GM23248 (cell line): ENCODE results near the gene TMEM165. TPM values are rescaled to one million over a fixed set of nuclear protein-coding genes. Genes with fewer than 3 reads are reported as not detected.

ENCODE experiments used
- DNase-seq: peaks from one replicate; pipeline ENCODE4 v3.0.0-alpha.2; 2015
- H2AFZ ChIP-seq: fragments of 200-600 bp; sonication (generic); 2 replicates; pipeline ENCODE4 v1.6.1; 2016; ENCODE audit warnings: antibody characterized with exemption
- H3F3A ChIP-seq: fragments of 200-600 bp; sonication (generic); 2 replicates; pipeline ENCODE4 v1.6.1; 2016; ENCODE audit warnings: mild to moderate bottlenecking, antibody characterized with exemption, mixed run types; ENCODE audit not compliant: insufficient read depth
- H3K27ac ChIP-seq: fragments of 200-600 bp; sonication (generic); 2 replicates; pipeline ENCODE4 v1.5.1; 2016; ENCODE audit warnings: mild to moderate bottlenecking
- H3K27me3 ChIP-seq: fragments of 200-600 bp; sonication (generic); replicated peaks from 2 replicates; pipeline ENCODE4 v1.6.1; 2016; ENCODE audit warnings: mild to moderate bottlenecking; ENCODE audit not compliant: insufficient read depth
- H3K36me3 ChIP-seq: fragments of 200-600 bp; sonication (generic); 2 replicates; pipeline ENCODE4 v1.6.1; 2016; ENCODE audit warnings: low read depth, mild to moderate bottlenecking
- H3K4me1 ChIP-seq: fragments of 200-600 bp; sonication (generic); 2 replicates; pipeline ENCODE4 v1.6.1; 2016; ENCODE audit warnings: mild to moderate bottlenecking; ENCODE audit not compliant: insufficient read depth
- H3K4me2 ChIP-seq: fragments of 200-600 bp; sonication (generic); one replicate; pipeline ENCODE4 v1.6.1; 2016; ENCODE audit warnings: mild to moderate bottlenecking; ENCODE audit not compliant: unreplicated experiment
- H3K4me3 ChIP-seq: fragments of 200-600 bp; sonication (generic); 2 replicates; pipeline ENCODE4 v1.5.1; 2016; ENCODE audit warnings: mild to moderate bottlenecking
- H3K79me2 ChIP-seq: fragments of 200-600 bp; sonication (generic); 2 replicates; pipeline ENCODE4 v1.6.1; 2016; ENCODE audit warnings: mild to moderate bottlenecking; ENCODE audit not compliant: insufficient read depth
- H3K9ac ChIP-seq: fragments of 200-600 bp; sonication (generic); 2 replicates; pipeline ENCODE4 v1.6.1; 2016; ENCODE audit warnings: mild to moderate bottlenecking
- H3K9me2 ChIP-seq: fragments of 200-600 bp; sonication (generic); 2 replicates; pipeline ENCODE4 v1.6.1; 2016; ENCODE audit warnings: mixed run types, mild to moderate bottlenecking, moderate library complexity; ENCODE audit not compliant: insufficient read depth
- H3K9me3 ChIP-seq: fragments of 200-600 bp; sonication (generic); one replicate; pipeline ENCODE4 v1.6.1; 2017; ENCODE audit warnings: low read depth
- H4K20me1 ChIP-seq: fragments of 200-600 bp; sonication (generic); 2 replicates; pipeline ENCODE4 v1.6.0; 2016; ENCODE audit not compliant: insufficient read depth
- EZH2 ChIP-seq: fragments of 200-600 bp; sonication (generic); IDR thresholded peaks from 2 replicates; pipeline ENCODE4 v1.6.1; 2018; ENCODE audit warnings: antibody characterized with exemption, mild to moderate bottlenecking; ENCODE audit not compliant: insufficient read depth, poor library complexity, severe bottlenecking
- EZH2phosphoT487 ChIP-seq: fragments of 200-600 bp; sonication (generic); IDR thresholded peaks from 2 replicates; pipeline ENCODE4 v1.6.1; 2018; ENCODE audit warnings: antibody characterized with exemption, moderate library complexity, mild to moderate bottlenecking, low read depth; ENCODE audit not compliant: insufficient read depth
- WGBS, 2 experiments: methylation state at CpG; one replicate each; pipeline ENCODE4 v1.1.6; 2015 to 2017; ENCODE audit warnings: low lambda C conversion rate in 2 of 2, low coverage in 1 of 2; ENCODE audit errors: missing lambda C conversion rate in 2 of 2; 5-methylcytosine and 5-hydroxymethylcytosine counted together
- in situ Hi-C: fragments of 300-500 bp; cut with MboI; formaldehyde crosslinking; loops from 2 replicates; pipeline ENCODE4 v1.15.0; 2020
- polyA plus RNA-seq: library from polyadenylated mRNA; unstranded; fragments of >200 nt; fragmentation: Nextera tagmentation; extraction: Ambion mirVana; gene quantifications from 2 replicates; pipeline ENCODE4 v1.2.1, GENCODE V29; 2016
- total RNA-seq: library from RNA; depleted of rRNA; stranded (reverse); fragments of >200 nt; shearing (Covaris generic); gene quantifications from 2 replicates; pipeline ENCODE4 v1.2.3, GENCODE V29; 2014

TMEM165 gene
- total and polyA plus RNA-seq, 2 experiments from 2014 or later, result 188 to 217 TPM

GRCh38 chr4:55399581-55399980 is 3.8 kb downstream of the TMEM165 start:
- H3K4me1 ChIP-seq, result peaks cover 18% of the 10 kb centered on the region
- H2AFZ ChIP-seq, result no peak overlapping the region
- peak overlapping the region; percentile 89 for H3K4me3 ChIP-seq
- H4K20me1 ChIP-seq, result peaks cover 22% of the 10 kb centered on the region
- WGBS, 2 experiments, result 45 to 48% methylated on average over 1 of the region's 1 CpG
- H3K9me3 ChIP-seq, result no peaks in the 10 kb centered on the region
- peak overlapping the region; percentile 84 for H3K27ac ChIP-seq
- H3K9me2 ChIP-seq, result no peaks in the 10 kb centered on the region
- H3K27me3 ChIP-seq, result no peaks in the 10 kb centered on the region
- H3K79me2 ChIP-seq, result peaks cover 83% of the 10 kb centered on the region
- DNase-seq, result peak; percentile 37
- H3K36me3 ChIP-seq, result peaks cover 17% of the 10 kb centered on the region
- H3K4me2 ChIP-seq, result peak overlapping the region; percentile 100
- H3K9ac ChIP-seq, result peak overlapping the region; percentile 98
- in situ Hi-C loops, result no loop called here
- TF ChIP-seq EZH2phosphoT487 (no peak), EZH2 (no peak)
- peaks cover 40% of the 10 kb centered on the region for H3F3A ChIP-seq

- Histone ChIP-seq H2AFZ (no peak overlapping the region), H3K27me3 (no peaks in the 10 kb centered on the region), H3K4me3 (no peak overlapping the region), H4K20me1 (peaks cover 18% of the 10 kb centered on the region), H3K9ac (no peak overlapping the region), H3K4me2 (no peak overlapping the region), H3F3A (peaks cover 21% of the 10 kb centered on the region; the same call in 1 of the 2 replicates), H3K4me1 (peaks cover 36% of the 10 kb centered on the region), H3K9me2 (no peaks in the 10 kb centered on the region), H3K27ac (no peak overlapping the region), H3K79me2 (peaks cover 96% of the 10 kb centered on the region), H3K36me3 (peaks cover 43% of the 10 kb centered on the region), H3K9me3 (no peaks in the 10 kb centered on the region)
- TF ChIP-seq EZH2phosphoT487 (no peak), EZH2 (no peak)
- WGBS, 2 experiments, result 93 to 99% methylated on average over 3 of the region's 3 CpGs
- in situ Hi-C loops, result no loop called here
- DNase-seq, result no peak
Observed at GRCh38 chr4:55405073-55405472, 9.3 kb downstream of the TMEM165 start.

- in situ Hi-C loops, result no loop called here
- Histone ChIP-seq H3K9ac (no peak overlapping the region), H2AFZ (no peak overlapping the region), H3K4me3 (no peak overlapping the region), H3K4me2 (no peak overlapping the region), H3K4me1 (peaks cover 33% of the 10 kb centered on the region), H3F3A (peaks cover 32% of the 10 kb centered on the region), H3K9me3 (no peaks in the 10 kb centered on the region), H3K27me3 (no peaks in the 10 kb centered on the region), H3K27ac (no peak overlapping the region), H3K9me2 (no peaks in the 10 kb centered on the region), H3K36me3 (peaks cover 49% of the 10 kb centered on the region), H3K79me2 (peaks cover 98% of the 10 kb centered on the region), H4K20me1 (peaks cover 20% of the 10 kb centered on the region; the same call in 1 of the 2 replicates)
- 95 to 98% methylated on average over 2 of the region's 2 CpGs for WGBS, 2 experiments
- TF ChIP-seq EZH2 (no peak), EZH2phosphoT487 (no peak)
- no peak for DNase-seq
Observed at GRCh38 chr4:55406545-55406944, 10.8 kb downstream of the TMEM165 start.

DNA sequence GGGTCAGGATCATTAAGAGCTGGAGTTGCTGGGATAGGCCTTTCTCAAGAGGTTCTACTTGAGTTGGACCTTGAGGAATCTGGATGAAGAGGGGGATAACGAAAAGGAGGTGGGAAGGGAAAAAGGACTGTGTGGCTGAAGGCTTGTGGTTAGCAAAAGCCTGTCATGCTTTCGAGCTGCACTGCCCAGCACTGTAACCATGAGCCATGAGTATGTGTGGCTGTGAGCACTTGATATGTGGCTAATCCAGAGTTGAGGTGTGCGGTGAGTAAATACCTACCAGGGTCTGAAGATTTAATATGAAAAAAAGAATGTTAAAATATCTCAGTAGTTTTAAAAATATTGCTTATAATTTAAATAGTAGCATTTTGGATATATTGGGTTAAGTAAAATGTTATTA is 11.4 kb downstream of the TMEM165 start:
- no peak overlapping the region for H2AFZ ChIP-seq
- no peak overlapping the region for H3K9ac ChIP-seq
- in situ Hi-C loops, result no loop called here
- no peaks in the 10 kb centered on the region for H3K9me3 ChIP-seq
- no peak overlapping the region for H3K27ac ChIP-seq
- H3K36me3 ChIP-seq, result peaks cover 54% of the 10 kb centered on the region
- H3K4me2 ChIP-seq, result no peak overlapping the region
- peaks cover 33% of the 10 kb centered on the region for H3K4me1 ChIP-seq
- DNase-seq, result peak; percentile 23
- no peaks in the 10 kb centered on the region for H3K9me2 ChIP-seq
- H3K79me2 ChIP-seq, result peaks cover 99% of the 10 kb centered on the region
- peaks cover 37% of the 10 kb centered on the region for H3F3A ChIP-seq
- H3K4me3 ChIP-seq, result no peak overlapping the region
- H3K27me3 ChIP-seq, result no peaks in the 10 kb centered on the region
- peaks cover 22% of the 10 kb centered on the region; the same call in 1 of the 2 replicates for H4K20me1 ChIP-seq
- TF ChIP-seq EZH2, result no peak
- TF ChIP-seq EZH2phosphoT487, result no peak
- 93 to 100% methylated on average over 3 of the region's 3 CpGs for WGBS, 2 experiments

- H3K4me1 ChIP-seq, result peaks cover 33% of the 10 kb centered on the region
- H3K27ac ChIP-seq, result no peak overlapping the region
- WGBS, 2 experiments, result 66 to 67% methylated on average over 3 of the region's 3 CpGs
- H3K4me2 ChIP-seq, result no peak overlapping the region
- TF ChIP-seq EZH2 (no peak), EZH2phosphoT487 (no peak)
- no peak overlapping the region for H3K4me3 ChIP-seq
- H3F3A ChIP-seq, result peaks cover 37% of the 10 kb centered on the region
- peaks cover 100% of the 10 kb centered on the region for H3K79me2 ChIP-seq
- peaks cover 22% of the 10 kb centered on the region; the same call in 1 of the 2 replicates for H4K20me1 ChIP-seq
- no peak for DNase-seq
- peaks cover 54% of the 10 kb centered on the region for H3K36me3 ChIP-seq
- no peak overlapping the region for H2AFZ ChIP-seq
- H3K9me3 ChIP-seq, result no peaks in the 10 kb centered on the region
- H3K27me3 ChIP-seq, result no peaks in the 10 kb centered on the region
- in situ Hi-C loops, result no loop called here
- no peak overlapping the region for H3K9ac ChIP-seq
- no peaks in the 10 kb centered on the region for H3K9me2 ChIP-seq
Observed at GRCh38 chr4:55407764-55408163, 12.0 kb downstream of the TMEM165 start.
